K562 (cell line): ENCODE results near the gene PIH1D1. TPM values are rescaled to one million over a fixed set of nuclear protein-coding genes. Genes with fewer than 3 reads are reported as not detected.

Experiments used
- CEBPG ChIP-seq, 3 experiments: fragments of 200-800 bp in 1 of 3; sonication (Bioruptor generic) in 1 of 3; sonication (generic) in 1 of 3; formaldehyde crosslinking in 1 of 3; IDR thresholded peaks in 2 of 3; conservative IDR thresholded peaks in 1 of 3; 2 replicates each; pipeline versions ENCODE4 v1.6.1 to v1.8.0; 2016 to 2022; ENCODE audit warnings: missing compliant biosample characterization in 2 of 3, missing genetic modification characterization in 2 of 3, mild to moderate bottlenecking in 1 of 3, missing genetic modification reagents in 1 of 3
- E4F1 ChIP-seq: fragments of 250-450 bp; sonication (Bioruptor Pico); IDR thresholded peaks from 2 replicates; pipeline ENCODE4 v1.5.0; 2021; ENCODE audit warnings: mild to moderate bottlenecking, borderline replicate concordance
- MGA ChIP-seq: fragments of 450-650 bp; IDR thresholded peaks from 2 replicates; pipeline ENCODE4 v1.6.1; 2016; ENCODE audit warnings: mild to moderate bottlenecking, moderate library complexity
- MLLT1 ChIP-seq, 2 experiments: fragments of 450-650 bp; IDR thresholded peaks; 2 replicates each; pipeline ENCODE4 v1.6.1; 2016
- POLR2B ChIP-seq: fragments of 450-650 bp; IDR thresholded peaks from 2 replicates; pipeline ENCODE4 v1.6.1; 2018; ENCODE audit warnings: low read depth; ENCODE audit not compliant: partially characterized antibody
- RBBP5 ChIP-seq: fragments of 200-600 bp; sonication (generic); IDR thresholded peaks from 2 replicates; pipeline ENCODE4 v1.6.1; 2012; ENCODE audit warnings: borderline replicate concordance, mild to moderate bottlenecking, low read length, control low read depth, inconsistent platforms; ENCODE audit not compliant: insufficient read depth, poor library complexity, severe bottlenecking
- TAF9B ChIP-seq: fragments of 450-650 bp; IDR thresholded peaks from 2 replicates; pipeline ENCODE4 v1.6.1; 2018; ENCODE audit warnings: mild to moderate bottlenecking; ENCODE audit not compliant: partially characterized antibody
- USF2 ChIP-seq: sonication (generic); formaldehyde crosslinking; IDR thresholded peaks from 2 replicates; pipeline ENCODE4 v1.5.0; 2020; ENCODE audit warnings: missing genetic modification reagents
- ZFX ChIP-seq: sonication (generic); formaldehyde crosslinking; IDR thresholded peaks from 2 replicates; pipeline ENCODE4 v1.8.0; 2022; ENCODE audit warnings: mild to moderate bottlenecking, missing genetic modification reagents, moderate library complexity
- polyA plus RNA-seq, 8 experiments: library from polyadenylated mRNA; depleted of rRNA in 4 of 8; stranded (reverse) in 5 of 8; unstranded in 3 of 8; fragments of >200 nt; fragmentation: Nextera tagmentation in 2 of 8; fragmentation: Illumina TruSeq in 1 of 8; extraction: Ambion mirVana in 2 of 8; extraction: Trizol in 1 of 8; gene quantifications; 2 replicates each; pipeline versions ENCODE4 v1.2.1 to v1.2.3, GENCODE V29; 2011 to 2014; ENCODE audit warnings: inconsistent platforms in 1 of 8, missing spikeins in 1 of 8
- total RNA-seq, 7 experiments: library from RNA; depleted of rRNA in 6 of 7; stranded (reverse); fragments of >200 nt in 6 of 7; fragmentation: Illumina TruSeq in 2 of 7; extraction: Trizol in 2 of 7; gene quantifications; 2 replicates each; pipeline versions ENCODE4 v1.2.1 to v1.2.3, GENCODE V29; 2011 to 2021; ENCODE audit warnings: low replicate concordance in 1 of 7

PIH1D1 gene
- total and polyA plus RNA-seq, 9 of the 15 experiments (the other 6 are each of a cell fraction or from before 2014, with no cell fraction given) = 26.5 to 224 (median 137) TPM

- TF ChIP-seq USF2 (CRISPR knock-in tag) (peak; percentile 72), RBBP5 (peak; percentile 33), ZFX (CRISPR knock-in tag) (peak; percentile 62), TAF9B (no peak), MGA (peak; percentile 94), MLLT1 (IDR thresholded peaks at IDR 0.05) (no peak), CEBPG (CRISPR knock-in tag; IDR thresholded peaks at IDR 0.05) (no peak), CEBPG (tag; conservative IDR thresholded peaks at IDR 0.05 in 1 of 2, IDR thresholded peaks at IDR 0.05 in 1 of 2) (no peak), POLR2B (no peak), E4F1 (no peak)
Observed at GRCh38 chr19:49427855-49428546, 23.6 kb downstream of the PIH1D1 start (continued).
